NOMO-1 treated with DMSO at 0.1 percent for 48 hours (cell line): ENCODE data around the gene DOCK11.
A peak's percentile ranks its signal among the peaks of the same experiment; 100 is the strongest.
"Not testable (repeated sequence)": the region's sequence is repeated elsewhere in the genome, so short reads cannot be mapped to it uniquely, and the experiment has no call there.

Source experiments
- DNase-seq: peaks from one replicate; lab custom pipeline; 2025; ENCODE audit not compliant: unreplicated experiment; lab: John Stamatoyannopoulos, UW

The DOCK11 gene

GRCh38 chrX:118566359-118566758 lies 70.7 kb downstream of the DOCK11 start:
- DNase-seq, result no peak

GRCh38 chrX:118569676-118570075 lies 74.1 kb downstream of the DOCK11 start:
- DNase-seq, result no peak

GRCh38 chrX:118570209-118570608 lies 74.6 kb downstream of the DOCK11 start:
- DNase-seq, result no peak

GRCh38 chrX:118571836-118572235 lies 76.2 kb downstream of the DOCK11 start:
- no peak for DNase-seq

GRCh38 chrX:118574666-118575065 lies 79.1 kb downstream of the DOCK11 start:
- DNase-seq, result no peak

GRCh38 chrX:118577041-118577440 lies 81.4 kb downstream of the DOCK11 start:
- DNase-seq, result no peak

- no peak for DNase-seq
These were observed 83.8 kb downstream of the DOCK11 start for GRCh38 chrX:118579417-118579816.

GRCh38 chrX:118582926-118583325 lies 87.3 kb downstream of the DOCK11 start:
- DNase-seq, result not testable (repeated sequence)

- DNase-seq, result no peak
These were observed 88.2 kb downstream of the DOCK11 start for GRCh38 chrX:118583781-118584180.

- no peak for DNase-seq
These were observed 89.7 kb downstream of the DOCK11 start for GRCh38 chrX:118585296-118585695.

- peak; percentile 59 for DNase-seq
These were observed 90.6 kb downstream of the DOCK11 start for GRCh38 chrX:118586206-118586605.

GRCh38 chrX:118588715-118589114 lies 93.1 kb downstream of the DOCK11 start:
- DNase-seq, result no peak

GRCh38 chrX:118589227-118589626 lies 93.6 kb downstream of the DOCK11 start:
- DNase-seq, result no peak

GRCh38 chrX:118593407-118593806 lies 97.8 kb downstream of the DOCK11 start:
- DNase-seq, result no peak

- DNase-seq, result peak; percentile 39
These were observed 99.2 kb downstream of the DOCK11 start for GRCh38 chrX:118594697-118595420.

GRCh38 chrX:118595501-118596042 lies 100.0 kb downstream of the DOCK11 start:
- no peak for DNase-seq

- DNase-seq, result no peak
These were observed 100.8 kb downstream of the DOCK11 start for GRCh38 chrX:118596390-118596789.

GRCh38 chrX:118603981-118604380 lies 108.4 kb downstream of the DOCK11 start:
- peak; percentile 70 for DNase-seq

- DNase-seq, result no peak
These were observed 116.7 kb downstream of the DOCK11 start for GRCh38 chrX:118612290-118612689.

- peak; percentile 59 for DNase-seq
These were observed 118.5 kb downstream of the DOCK11 start for GRCh38 chrX:118614150-118614549.

- no peak for DNase-seq
These were observed 119.5 kb downstream of the DOCK11 start for GRCh38 chrX:118615141-118615540.

- no peak for DNase-seq
These were observed 125.6 kb downstream of the DOCK11 start for GRCh38 chrX:118621081-118621759.
